ENCODE measurements around the gene OCA2. TPM values are rescaled to one million over a fixed set of nuclear protein-coding genes. Genes with fewer than 3 reads are reported as not detected.

Gene OCA2
- polyA plus RNA-seq, 1 donor (not counting 4 experiments of a cell fraction or from before 2014, with no cell fraction given), result 0.05 TPM

DNA sequence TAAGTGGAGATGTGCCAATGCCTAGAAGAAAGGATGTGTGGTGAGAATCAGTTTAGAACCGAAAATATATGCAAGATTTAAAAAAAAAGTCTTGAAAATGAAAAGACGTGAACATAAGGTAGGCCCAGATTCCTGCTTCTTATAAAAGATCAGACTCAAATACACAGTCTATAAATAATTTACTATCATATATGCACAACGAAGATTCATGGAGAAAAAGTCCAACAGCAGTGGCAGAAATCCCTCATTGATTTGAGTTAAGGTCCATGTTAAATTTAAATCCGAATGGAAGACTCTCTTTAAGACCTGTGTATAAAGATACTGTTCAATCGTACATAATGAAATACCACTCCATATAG lies 227.2 kb downstream of the OCA2 start:
- DNase-seq (ENCODE audit: low read depth, low spot score) (no peak), FAIRE-seq (no peak)
- Histone ChIP-seq H2AFZ (ENCODE audit: control insufficient read depth, low read length) (no peak overlapping the region), H3K27me3 (ENCODE audit: control insufficient read depth, extremely low read depth, insufficient read depth, low read length) (no peaks in the 10 kb centered on the region), H3K27ac (ENCODE audit: control insufficient read depth, insufficient read depth, low read length) (no peak overlapping the region), H3K9ac (ENCODE audit: control insufficient read depth, extremely low read depth, insufficient read depth, low read length) (no peak overlapping the region), H3K4me3 (ENCODE audit: control insufficient read depth in 2 of 3, extremely low read depth in 1 of 3, insufficient read depth in 2 of 3, low read depth in 1 of 3, low read length in 3 of 3) (no peak overlapping the region), H4K20me1 (ENCODE audit: control insufficient read depth, extremely low read depth, insufficient read depth, low read length) (no peaks in the 10 kb centered on the region), H3K79me2 (ENCODE audit: control insufficient read depth, insufficient read depth, low read length) (no peaks in the 10 kb centered on the region), H3K4me1 (ENCODE audit: control insufficient read depth, extremely low read depth, insufficient read depth, low read length) (peaks cover 4% of the 10 kb centered on the region), H3K4me2 (ENCODE audit: control insufficient read depth, extremely low read depth, insufficient read depth, low read depth, low read length) (no peak overlapping the region), H3K9me3 (ENCODE audit: control insufficient read depth, low read depth, low read length) (no peaks in the 10 kb centered on the region), H3K9me1 (ENCODE audit: control insufficient read depth, extremely low read depth, insufficient read depth, low read length) (no peaks in the 10 kb centered on the region), H3K36me3 (ENCODE audit: control insufficient read depth in 2 of 2, extremely low read depth in 1 of 2, insufficient read depth in 2 of 2, low read length in 2 of 2) (no peaks in the 10 kb centered on the region)
- dilution Hi-C loops (cut with MboI; ENCODE audit: extremely low pct_ligation_motif_present, low sequenced_read_pairs), result no loop called here
- no peak for TF ChIP-seq EZH2 (IDR thresholded peaks at IDR 0.05; ENCODE audit: low read length)
- TF ChIP-seq, protein P1, sequence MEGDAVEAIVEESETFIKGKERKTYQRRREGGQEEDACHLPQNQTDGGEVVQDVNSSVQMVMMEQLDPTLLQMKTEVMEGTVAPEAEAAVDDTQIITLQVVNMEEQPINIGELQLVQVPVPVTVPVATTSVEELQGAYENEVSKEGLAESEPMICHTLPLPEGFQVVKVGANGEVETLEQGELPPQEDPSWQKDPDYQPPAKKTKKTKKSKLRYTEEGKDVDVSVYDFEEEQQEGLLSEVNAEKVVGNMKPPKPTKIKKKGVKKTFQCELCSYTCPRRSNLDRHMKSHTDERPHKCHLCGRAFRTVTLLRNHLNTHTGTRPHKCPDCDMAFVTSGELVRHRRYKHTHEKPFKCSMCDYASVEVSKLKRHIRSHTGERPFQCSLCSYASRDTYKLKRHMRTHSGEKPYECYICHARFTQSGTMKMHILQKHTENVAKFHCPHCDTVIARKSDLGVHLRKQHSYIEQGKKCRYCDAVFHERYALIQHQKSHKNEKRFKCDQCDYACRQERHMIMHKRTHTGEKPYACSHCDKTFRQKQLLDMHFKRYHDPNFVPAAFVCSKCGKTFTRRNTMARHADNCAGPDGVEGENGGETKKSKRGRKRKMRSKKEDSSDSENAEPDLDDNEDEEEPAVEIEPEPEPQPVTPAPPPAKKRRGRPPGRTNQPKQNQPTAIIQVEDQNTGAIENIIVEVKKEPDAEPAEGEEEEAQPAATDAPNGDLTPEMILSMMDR (optimal IDR thresholded peaks at IDR 0.05 in 1 of 3, IDR thresholded peaks at IDR 0.05 in 1 of 3, conservative IDR thresholded peaks at IDR 0.05 in 1 of 3; ENCODE audit: extremely low read depth in 1 of 3, insufficient read depth in 2 of 3, low read length in 3 of 3), result no peak

DNA sequence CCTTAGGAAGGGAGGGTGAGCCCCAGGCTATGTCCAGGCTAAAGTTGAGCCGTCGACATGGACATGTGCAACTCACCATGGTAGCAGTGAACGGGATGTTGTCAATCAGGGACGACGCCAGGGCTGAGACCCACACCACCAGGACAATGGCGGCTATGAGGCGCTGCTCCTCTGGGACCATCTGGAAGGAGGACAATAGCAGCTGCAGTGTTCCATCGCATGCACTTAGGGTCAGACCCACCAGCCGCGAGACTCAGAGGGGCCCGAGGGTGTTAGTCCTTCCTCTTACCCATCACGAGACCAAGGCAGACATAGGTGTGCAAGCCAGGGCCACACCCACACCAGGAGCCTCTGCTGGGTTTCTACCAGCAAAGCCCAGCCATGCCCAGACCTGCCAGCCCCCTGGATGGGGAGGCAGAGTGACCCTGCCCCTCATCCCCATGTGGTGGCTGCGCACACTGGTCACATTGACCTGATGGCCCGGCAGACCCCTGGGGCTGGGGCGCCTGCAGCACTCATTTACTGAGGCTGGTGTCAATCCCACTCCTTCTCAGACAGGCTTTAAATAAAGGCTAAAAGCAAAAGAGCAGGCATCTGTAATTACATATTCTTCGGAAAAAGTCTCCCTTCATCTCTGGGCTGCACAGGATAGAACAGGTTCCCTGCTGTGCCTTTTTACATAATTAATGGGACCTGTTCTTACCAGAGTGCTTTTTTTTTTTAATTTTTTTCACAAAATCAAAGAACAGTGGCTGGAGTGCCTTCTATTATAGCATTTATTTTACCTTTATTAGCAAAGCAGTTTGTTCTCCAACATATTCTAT lies 227.8 kb downstream of the OCA2 start:
- dilution Hi-C loops (cut with MboI; ENCODE audit: extremely low pct_ligation_motif_present, low sequenced_read_pairs), result no loop called here
- no peaks in the 10 kb centered on the region for H3K9me3 ChIP-seq (ENCODE audit: control insufficient read depth, low read depth, low read length)
- FAIRE-seq (no peak), DNase-seq (ENCODE audit: low read depth, low spot score) (no peak)
- H2AFZ ChIP-seq (ENCODE audit: control insufficient read depth, low read length), result no peak overlapping the region
- no peaks in the 10 kb centered on the region for H3K27me3 ChIP-seq (ENCODE audit: control insufficient read depth, extremely low read depth, insufficient read depth, low read length)
- H3K36me3 ChIP-seq (ENCODE audit: control insufficient read depth in 2 of 2, extremely low read depth in 1 of 2, insufficient read depth in 2 of 2, low read length in 2 of 2), result no peaks in the 10 kb centered on the region
- no peaks in the 10 kb centered on the region for H3K79me2 ChIP-seq (ENCODE audit: control insufficient read depth, insufficient read depth, low read length)
- H3K27ac ChIP-seq (ENCODE audit: control insufficient read depth, insufficient read depth, low read length), result no peak overlapping the region
- no peaks in the 10 kb centered on the region for H4K20me1 ChIP-seq (ENCODE audit: control insufficient read depth, extremely low read depth, insufficient read depth, low read length)
- H3K9ac ChIP-seq (ENCODE audit: control insufficient read depth, extremely low read depth, insufficient read depth, low read length), result no peak overlapping the region
- H3K4me3 ChIP-seq (ENCODE audit: control insufficient read depth in 2 of 3, extremely low read depth in 1 of 3, insufficient read depth in 2 of 3, low read depth in 1 of 3, low read length in 3 of 3), result no peak overlapping the region
- H3K4me2 ChIP-seq (ENCODE audit: control insufficient read depth, extremely low read depth, insufficient read depth, low read depth, low read length), result no peak overlapping the region
- H3K4me1 ChIP-seq (ENCODE audit: control insufficient read depth, extremely low read depth, insufficient read depth, low read length), result peaks cover 4% of the 10 kb centered on the region
- H3K9me1 ChIP-seq (ENCODE audit: control insufficient read depth, extremely low read depth, insufficient read depth, low read length), result no peaks in the 10 kb centered on the region
- no peak for TF ChIP-seq EZH2 (IDR thresholded peaks at IDR 0.05; ENCODE audit: low read length)
- TF ChIP-seq, protein P1 (optimal IDR thresholded peaks at IDR 0.05 in 1 of 3, IDR thresholded peaks at IDR 0.05 in 1 of 3, conservative IDR thresholded peaks at IDR 0.05 in 1 of 3; ENCODE audit: extremely low read depth in 1 of 3, insufficient read depth in 2 of 3, low read length in 3 of 3), result no peak
